T-helper 17 cell (primary cell): Measurements from ENCODE around the gene TSC1. TPM values are rescaled to one million over a fixed set of nuclear protein-coding genes. Genes with fewer than 3 reads are reported as not detected.

ENCODE experiments used
- ATAC-seq: fragments of 150-1000 bp; cut with Tn5 transposase; 2 replicates; pipeline ENCODE4 v1.10.0; 2021; ENCODE audit warnings: mild to moderate bottlenecking, moderate library complexity
- DNase-seq, 3 donors: peaks; one replicate each; pipeline versions ENCODE4 v3.0.0 to v3.0.0-alpha.2; 2020 to 2021
- H3K9me3 ChIP-seq: one replicate; pipeline ENCODE4 v1.7.0; 2013; ENCODE audit warnings: low read length, mild to moderate bottlenecking; ENCODE audit not compliant: control insufficient read depth, poor library complexity, severe bottlenecking
- H3K27ac Mint-ChIP-seq: one replicate; pipeline ENCODE4 v1.8.0; 2022; ENCODE audit warnings: mild to moderate bottlenecking, moderate library complexity, mixed read lengths
- H3K27me3 Mint-ChIP-seq: one replicate; pipeline ENCODE4 v1.8.0; 2022; ENCODE audit warnings: mixed read lengths
- H3K36me3 Mint-ChIP-seq: one replicate; pipeline ENCODE4 v1.8.0; 2022; ENCODE audit warnings: low read depth, mixed read lengths
- H3K4me1 Mint-ChIP-seq: one replicate; pipeline ENCODE4 v1.8.0; 2022; ENCODE audit warnings: mild to moderate bottlenecking, mixed read lengths
- H3K4me3 Mint-ChIP-seq: one replicate; pipeline ENCODE4 v1.8.0; 2022; ENCODE audit warnings: mild to moderate bottlenecking, moderate library complexity, mixed read lengths
- total RNA-seq, 4 donors: library from RNA in 2 of 4; stranded (reverse) in 2 of 4; gene quantifications; one replicate each; pipeline ENCODE4 v1.2.3 and lab custom pipeline; 2022 to 2026

Gene TSC1
- total RNA-seq, 2 donors from 2014 or later = 51.2 to 58.3 TPM

DNA sequence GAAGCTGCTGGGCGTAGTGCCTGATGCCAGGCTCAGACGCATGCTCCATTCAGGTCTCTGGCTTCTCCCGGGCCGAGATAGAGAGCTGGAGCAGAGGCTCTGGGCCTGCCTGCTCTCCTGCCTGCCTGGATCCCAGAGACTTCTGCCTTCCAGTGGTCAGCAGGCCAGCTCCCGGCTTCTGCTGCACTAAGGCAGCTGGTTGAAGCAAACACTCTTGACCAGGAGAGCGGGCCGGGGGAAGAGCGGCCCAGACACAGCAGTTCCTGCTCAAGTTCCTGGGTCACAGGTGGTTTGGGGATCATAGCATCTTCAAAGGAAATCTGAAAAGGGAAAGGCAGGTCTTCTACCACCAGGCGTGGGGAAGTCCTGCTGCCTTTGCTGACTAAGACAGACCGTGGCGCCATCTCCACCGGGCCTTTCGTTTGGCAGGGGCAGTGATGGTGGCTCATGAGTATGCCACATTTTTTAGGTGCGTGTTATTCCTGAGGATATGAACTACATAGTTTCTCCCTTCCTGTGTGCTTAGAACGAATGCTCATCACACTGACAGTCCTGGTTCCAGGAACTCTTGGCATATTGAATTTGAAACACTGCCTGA, 97.4 kb downstream of the TSC1 start:
- no peaks in the 10 kb centered on the region for H3K9me3 ChIP-seq
- no peak overlapping the region for H3K4me3 Mint-ChIP-seq
- peaks cover 16% of the 10 kb centered on the region for H3K27me3 Mint-ChIP-seq
- H3K36me3 Mint-ChIP-seq = peaks cover 2% of the 10 kb centered on the region
- H3K4me1 Mint-ChIP-seq = no peaks in the 10 kb centered on the region
- DNase-seq (no peak), ATAC-seq (no peak)
- no peak overlapping the region for H3K27ac Mint-ChIP-seq

DNA sequence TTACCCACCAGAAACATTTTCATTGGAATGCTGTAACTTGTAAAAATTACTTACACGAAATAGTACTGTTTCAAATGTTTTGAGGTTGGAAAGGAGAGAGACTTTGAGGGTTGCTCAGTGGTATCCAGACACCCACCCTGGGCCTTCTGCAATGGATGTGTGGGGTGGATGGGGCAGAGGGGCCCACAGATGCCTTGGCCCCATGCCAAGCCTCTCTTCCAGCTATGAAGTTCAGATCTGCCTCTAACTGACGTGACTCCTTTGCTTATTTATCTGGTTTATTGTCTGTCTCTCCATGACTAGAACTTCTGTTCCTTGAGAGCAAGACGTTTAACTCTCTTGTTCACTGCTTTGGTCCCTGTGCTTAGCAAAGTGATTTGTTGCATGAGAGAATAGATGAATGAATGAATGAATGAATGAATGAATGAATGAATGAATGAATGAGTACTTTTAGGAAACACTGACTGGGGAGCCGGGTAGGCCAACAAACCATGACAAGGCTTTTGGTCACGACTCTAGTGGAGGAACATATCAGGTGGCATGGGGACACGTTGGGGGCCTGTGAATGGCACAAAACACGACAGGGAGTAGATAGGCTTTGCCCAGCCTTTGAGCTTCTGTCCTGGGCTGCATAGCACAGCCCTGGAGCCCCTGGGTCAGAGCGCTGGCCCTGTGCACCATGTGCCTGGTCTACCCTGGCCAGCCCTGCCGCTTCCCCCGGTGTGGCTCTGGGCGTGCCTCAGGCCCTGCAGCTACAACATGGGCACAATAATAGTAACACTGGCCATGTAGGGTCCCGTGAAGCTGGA, 98.1 kb downstream of the TSC1 start:
- H3K4me3 Mint-ChIP-seq = no peak overlapping the region
- H3K36me3 Mint-ChIP-seq = no peaks in the 10 kb centered on the region
- DNase-seq = no peak
- peaks cover 15% of the 10 kb centered on the region for H3K27me3 Mint-ChIP-seq
- no peak overlapping the region for H3K27ac Mint-ChIP-seq
- no peak for ATAC-seq
- no peaks in the 10 kb centered on the region for H3K9me3 ChIP-seq
- H3K4me1 Mint-ChIP-seq = no peaks in the 10 kb centered on the region

DNA sequence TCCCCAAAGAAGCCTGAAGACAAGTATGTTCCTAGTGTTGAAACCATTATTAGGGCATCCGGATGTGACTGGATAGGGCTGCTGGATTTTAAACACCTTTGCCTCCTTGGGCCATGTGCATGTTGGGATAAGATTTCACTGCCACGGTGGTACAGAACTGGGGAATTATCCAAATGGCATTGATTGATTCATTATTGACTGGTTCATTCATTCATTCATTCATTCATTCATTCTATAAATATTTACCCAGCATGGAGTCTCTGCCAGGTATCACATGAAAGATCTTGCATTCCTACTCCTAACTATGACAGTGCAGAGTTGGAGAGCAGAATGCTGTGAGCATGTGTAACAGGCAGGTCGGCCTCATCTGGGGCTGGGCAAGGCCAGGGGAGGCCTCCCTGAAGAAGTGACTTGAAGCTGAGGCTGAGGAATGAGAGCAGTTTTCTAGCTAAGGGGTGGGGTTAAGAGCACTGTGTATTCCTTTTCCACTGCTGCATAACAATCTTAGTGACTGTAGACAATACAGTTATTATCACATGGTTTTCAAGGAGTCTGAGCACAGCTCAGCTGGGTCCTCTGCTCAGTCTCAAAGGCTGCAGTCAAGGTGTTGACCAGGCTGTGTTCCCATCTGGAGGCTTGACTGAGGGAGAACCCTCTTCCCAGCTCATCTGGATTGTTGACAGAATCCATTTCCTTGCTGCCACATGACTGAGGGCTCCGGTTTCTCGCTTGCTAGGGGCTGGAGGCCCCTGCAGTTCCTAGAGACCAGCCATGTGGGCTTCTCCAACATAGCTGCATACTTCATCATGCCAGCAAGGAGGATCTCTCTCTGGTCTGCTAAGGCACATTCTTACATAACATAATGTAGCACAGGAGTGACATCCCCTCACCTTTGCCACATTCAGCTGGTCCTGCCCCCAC, 102.0 kb downstream of the TSC1 start:
- no peak for DNase-seq
- Mint-ChIP-seq H3K4me3 (no peak overlapping the region), H3K36me3 (no peaks in the 10 kb centered on the region), H3K4me1 (no peaks in the 10 kb centered on the region), H3K27ac (no peak overlapping the region), H3K27me3 (peaks cover 29% of the 10 kb centered on the region)
- no peak for ATAC-seq
- H3K9me3 ChIP-seq = no peaks in the 10 kb centered on the region

Other genes with a start within 250 kb of the TSC1 start
- gene AK8, start 66.3 kb downstream of the TSC1 start, total RNA-seq = under 1 TPM in 1 of 2 donors, not detected in 1; 0.32 TPM
- gene SPACA9, start 65.7 kb downstream of the TSC1 start, total RNA-seq = under 1 TPM; 0.52 to 0.86 TPM
- gene GFI1B, start 34.1 kb upstream of the TSC1 start, total RNA-seq = 10 to 100 TPM in 1 of 2 donors, 1 to 10 TPM in 1; 1.1 to 29.3 TPM
- gene GTF3C5, start 86.4 kb upstream of the TSC1 start, total RNA-seq = 10 to 100 TPM; 38.9 to 46.6 TPM
- gene CEL, start 117.4 kb upstream of the TSC1 start, total RNA-seq = under 1 TPM in 1 of 2 donors, not detected in 1; 0.42 TPM
- 100 to 1,000 TPM; 150 to 236 TPM for gene RALGDS, start 176.6 kb upstream of the TSC1 start, total RNA-seq
- gene GBGT1, start 219.3 kb upstream of the TSC1 start, total RNA-seq = 1 to 10 TPM; 2.2 to 2.3 TPM